NCI-H2029 (cell line): ENCODE results near the gene SLC29A4.
"Not testable (repeated sequence)": the region's sequence is repeated elsewhere in the genome, so short reads cannot be mapped to it uniquely, and the experiment has no call there.

Experiments used
- DNase-seq: peaks from one replicate; lab custom pipeline; 2025; lab: John Stamatoyannopoulos, UW

Gene SLC29A4

GRCh38 chr7:5282543-5283316 lies at the start of gene SLC29A4:
TSS of gene SLC29A4 (plus strand) at chr7:5282943. CDS start at chr7:5287817, 4,874 bp downstream.
- DNase-seq, result peak; percentile 39

DNA sequence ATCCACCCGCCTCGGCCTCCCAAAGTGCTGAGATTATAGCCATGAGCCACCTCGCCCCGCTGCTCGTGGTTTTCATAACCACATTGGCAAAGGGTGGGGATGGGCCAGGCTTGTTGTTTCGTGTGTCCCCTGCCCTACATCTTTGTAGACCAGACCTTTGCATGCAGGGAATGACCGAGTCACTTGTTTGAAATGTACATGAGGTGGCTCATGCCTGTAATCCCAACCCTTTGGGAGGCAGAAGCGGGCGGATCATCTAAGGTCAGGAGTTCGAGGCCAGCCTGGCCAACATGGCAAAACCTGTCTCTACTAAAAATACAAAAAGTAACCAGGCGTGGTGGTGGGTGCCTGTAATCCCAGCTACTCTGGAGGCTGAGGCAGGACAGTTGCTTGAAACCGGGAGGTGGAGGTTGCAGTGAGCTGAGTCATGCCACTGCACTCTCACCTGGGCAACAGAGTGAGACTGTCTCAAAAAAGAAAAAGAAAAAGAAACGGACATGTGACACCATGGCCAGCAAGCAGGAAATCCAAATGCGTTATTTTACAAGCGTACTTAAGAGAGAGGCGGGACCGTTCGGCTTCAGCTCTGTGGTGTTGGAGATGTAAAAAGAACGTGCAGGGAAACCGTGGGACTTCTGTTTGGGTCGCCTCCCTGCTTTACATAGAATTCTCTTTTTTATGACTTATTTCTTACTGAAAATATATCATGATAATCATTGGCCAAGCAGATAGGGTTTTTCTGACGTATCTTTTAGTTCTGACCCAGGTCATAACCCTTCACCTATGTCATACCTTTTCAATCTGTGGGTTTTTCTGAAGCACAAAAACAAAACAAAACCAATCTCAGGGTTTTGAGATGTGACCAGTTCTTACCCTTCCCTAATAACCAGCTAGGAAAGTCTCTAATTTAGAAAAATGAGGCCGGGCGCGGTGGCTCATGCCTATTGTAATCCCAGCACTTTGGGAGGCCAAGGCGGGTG lies 47.6 kb upstream of the SLC29A4 start:
- peak; percentile 56 for DNase-seq

DNA sequence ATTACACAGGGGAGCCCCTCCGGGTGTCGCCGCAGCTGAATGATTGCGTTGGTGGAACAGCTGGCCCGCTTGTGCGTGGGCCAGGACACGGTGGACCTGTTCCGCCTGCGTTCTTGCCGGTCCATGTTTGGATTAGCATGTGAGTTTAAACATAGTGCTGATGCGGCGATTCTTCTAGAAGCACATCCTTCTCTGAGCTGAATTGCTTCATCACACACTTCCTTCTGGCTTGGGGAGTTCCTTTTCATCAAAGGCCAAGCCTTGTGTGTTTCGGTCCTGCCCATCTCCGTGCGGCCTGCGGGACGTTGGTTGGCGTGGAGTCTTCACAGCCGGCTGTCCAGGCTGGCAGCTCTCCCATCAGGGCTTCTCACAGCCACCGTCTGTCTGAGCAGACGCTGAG lies 45.5 kb upstream of the SLC29A4 start:
- no peak for DNase-seq

DNA sequence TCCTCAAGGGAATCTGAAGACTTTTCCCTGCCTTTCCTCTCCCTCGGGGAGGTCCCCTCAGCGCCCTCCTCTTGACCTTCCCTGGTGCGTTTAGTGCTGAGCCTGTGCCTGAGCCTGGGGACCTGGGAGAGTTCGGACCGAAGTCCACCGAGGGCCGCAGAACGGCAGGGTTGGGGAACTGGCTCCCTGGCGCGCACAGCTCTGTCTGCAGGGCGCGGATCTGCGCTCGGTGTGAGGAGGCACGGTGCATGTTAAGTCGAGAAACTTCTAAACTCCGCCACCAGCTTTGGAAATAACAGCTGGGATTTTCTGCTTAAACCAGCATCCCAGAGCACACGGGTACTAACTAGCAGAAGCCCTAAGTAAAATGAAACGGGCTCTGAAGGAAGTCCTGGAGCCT lies 44.2 kb upstream of the SLC29A4 start:
- DNase-seq, result no peak

- DNase-seq, result no peak
Observed at GRCh38 chr7:5243261-5243660, 39.5 kb upstream of the SLC29A4 start.

DNA sequence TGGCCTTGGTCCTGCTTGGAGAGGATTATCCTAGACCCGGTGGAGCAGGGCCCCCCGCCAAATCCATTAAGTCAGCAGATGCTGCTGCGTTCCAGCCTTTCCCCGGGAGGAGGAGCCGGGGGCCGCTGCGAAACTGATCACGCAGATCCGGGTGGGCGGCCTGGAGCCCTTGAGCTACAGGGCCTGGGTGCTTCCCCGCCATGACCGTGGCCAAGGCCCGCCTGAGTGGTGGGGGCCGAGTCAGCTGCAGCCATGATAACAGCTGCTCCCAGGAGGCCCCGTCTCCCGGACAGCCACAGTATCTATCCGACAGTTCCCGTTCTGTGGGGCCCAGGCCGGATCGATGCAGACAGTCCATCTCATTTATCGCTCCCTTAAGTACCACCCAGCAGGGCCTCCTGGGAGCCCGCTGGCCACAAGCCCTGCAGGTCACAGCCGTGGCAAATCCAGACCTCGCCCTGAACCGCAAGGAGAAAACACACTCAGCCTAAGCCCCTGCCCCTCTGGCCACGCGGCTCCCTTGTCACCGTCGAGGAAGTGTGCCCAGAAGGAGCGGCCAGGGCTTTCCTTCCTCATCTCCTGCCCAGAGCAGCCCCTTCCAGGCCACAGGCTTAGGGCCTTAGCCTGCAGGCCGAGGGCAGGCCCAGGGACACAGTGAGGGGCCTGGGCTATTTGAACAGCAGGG lies 34.4 kb upstream of the SLC29A4 start:
- no peak for DNase-seq

DNA sequence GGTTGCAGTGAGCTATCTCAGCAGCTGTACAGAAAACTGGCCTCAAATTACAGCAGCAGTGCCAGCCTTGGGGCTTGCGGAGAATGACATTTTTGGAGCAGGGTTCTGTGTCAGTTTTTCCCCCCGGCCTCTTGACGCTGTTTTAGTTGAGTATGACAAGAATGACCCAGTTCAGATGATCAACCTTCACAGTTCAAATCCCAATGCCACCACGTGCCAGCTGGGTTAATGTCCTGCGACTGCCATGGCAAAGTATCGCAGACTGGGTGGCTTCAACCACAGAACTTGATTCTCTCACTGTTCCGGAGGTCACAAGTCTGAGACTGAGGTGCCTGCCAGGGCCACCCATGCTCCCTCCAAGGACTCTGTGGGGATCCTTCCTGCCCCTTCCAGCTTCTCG lies 32.0 kb upstream of the SLC29A4 start:
- DNase-seq, result not testable (repeated sequence)

- not testable (repeated sequence) for DNase-seq
Observed at GRCh38 chr7:5253529-5253928, 29.2 kb upstream of the SLC29A4 start.

- DNase-seq, result not testable (repeated sequence)
Observed at GRCh38 chr7:5254371-5254770, 28.4 kb upstream of the SLC29A4 start.

DNA sequence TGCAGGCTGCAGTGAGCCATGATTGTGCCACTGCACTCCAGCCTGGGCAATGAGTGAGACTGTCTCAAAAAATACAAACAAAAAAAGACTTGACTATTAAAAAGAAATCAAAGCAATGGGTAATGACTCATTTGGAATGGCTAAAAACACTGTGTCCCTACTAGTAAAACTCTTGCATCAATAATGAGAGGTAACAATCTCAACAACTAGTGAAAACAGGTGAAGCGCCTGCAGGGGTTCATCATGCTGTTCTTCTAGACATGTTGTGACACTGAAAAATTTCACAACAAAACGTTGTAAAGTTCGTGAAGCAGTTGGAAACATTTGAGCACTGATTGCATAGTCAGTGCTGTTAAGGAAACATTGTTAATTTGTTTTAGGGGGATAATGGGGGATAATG lies 26.9 kb upstream of the SLC29A4 start:
- no peak for DNase-seq

DNA sequence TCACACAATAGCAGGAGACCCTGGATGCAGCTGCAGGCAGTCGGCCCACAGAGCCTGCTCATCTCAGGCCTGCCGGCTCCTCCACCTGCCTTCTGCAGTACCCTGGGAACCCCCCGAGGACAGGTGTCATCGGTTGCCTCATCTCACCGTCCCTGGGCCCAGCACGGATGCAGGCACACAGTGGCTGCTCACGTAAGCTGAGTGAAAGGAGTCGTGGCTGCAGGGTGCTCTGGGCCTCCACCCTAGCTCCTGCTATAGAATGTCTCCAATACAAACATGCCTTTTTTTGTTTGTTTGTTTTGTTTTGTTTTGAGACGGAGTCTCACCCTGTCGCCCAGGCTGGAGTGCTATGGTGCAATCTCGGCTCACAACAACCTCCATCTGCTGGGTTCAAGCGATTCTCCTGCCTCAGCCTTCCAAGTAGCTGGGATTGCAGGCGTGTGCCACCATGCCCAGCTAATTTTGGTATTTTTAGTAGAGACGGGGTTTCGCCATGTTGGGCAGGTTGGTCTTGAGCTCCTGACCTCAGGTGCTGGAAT lies 22.1 kb upstream of the SLC29A4 start:
- DNase-seq, result peak; percentile 31

DNA sequence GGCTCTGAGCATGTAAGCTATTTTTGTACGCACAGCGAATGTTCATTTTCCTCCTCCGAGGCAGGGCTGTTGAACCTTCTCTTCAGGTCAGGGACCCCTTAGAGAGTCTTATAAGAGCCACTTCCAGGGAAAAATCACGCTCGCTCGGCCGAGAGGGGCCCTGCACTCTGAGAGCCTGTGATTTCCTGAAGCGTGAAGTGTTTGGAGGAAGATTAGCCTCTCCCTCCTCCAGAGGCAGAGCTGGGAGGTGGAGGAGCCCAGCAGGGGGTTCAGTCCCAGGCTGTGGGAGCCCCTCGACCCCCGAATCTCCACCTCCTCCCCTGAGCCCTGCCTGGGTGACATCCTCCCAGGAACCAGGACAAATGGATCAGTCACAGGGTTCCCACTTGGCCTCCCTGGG lies 19.7 kb upstream of the SLC29A4 start:
- not testable (repeated sequence) for DNase-seq

- DNase-seq, result no peak
Observed at GRCh38 chr7:5265320-5266190, 17.2 kb upstream of the SLC29A4 start.

DNA sequence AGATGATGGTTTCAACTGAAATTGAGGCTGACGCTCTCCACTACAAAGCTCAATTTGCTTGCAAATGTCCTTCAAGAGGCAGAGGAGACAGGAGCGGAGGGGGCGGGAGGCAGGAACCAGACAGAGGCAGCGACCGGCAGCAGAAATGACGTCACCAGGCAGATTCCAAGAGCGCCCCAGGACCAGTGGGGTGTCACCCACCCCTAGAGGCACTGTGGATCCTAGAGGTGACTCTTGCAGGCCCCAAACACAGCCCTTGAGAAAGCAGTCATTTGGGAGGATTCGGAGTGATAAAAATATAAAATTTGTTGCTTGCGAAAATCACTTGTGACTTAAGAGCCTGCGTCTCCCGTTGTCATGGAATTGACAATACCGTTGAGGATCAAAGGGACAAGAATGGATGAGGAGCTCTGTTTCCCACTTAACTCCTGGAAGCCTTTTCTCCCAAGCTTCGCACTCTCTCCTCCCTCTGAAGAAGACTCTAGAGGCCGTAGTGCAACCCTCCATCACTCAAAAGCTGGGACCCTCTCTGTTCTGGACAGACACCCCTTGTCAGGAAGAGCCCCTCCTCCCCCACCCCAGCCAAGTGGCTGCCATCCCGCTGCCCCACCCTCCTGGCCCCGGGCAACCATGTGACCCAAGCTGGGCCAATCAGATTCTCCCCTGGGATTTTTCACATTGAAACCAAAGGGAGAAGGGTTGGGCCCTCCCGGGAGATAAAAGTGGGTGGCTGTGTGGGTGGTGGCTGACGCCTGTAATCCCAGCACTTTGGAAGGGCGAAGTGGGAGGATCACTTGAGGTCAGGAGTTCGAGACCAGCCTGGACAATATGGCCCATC lies 16.3 kb upstream of the SLC29A4 start:
- DNase-seq, result no peak

DNA sequence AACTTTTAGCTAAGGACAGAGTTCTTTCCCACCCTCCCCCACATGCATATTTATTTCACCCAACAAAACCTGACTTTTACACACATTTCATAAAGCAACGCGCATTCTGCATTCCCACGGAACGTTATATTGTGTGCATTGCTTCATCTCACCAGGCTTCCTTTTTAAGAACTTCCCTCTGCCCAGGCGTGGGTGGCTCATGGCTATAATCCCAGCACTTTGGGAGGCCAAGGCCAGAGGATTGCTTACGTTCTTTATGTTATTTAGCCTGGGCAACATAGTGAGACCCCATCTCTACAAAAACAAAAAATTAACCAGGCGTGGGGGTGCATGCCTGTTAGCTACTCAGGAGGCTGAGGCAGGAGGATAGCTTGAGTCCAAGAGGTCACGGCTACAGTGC lies 14.9 kb upstream of the SLC29A4 start:
- DNase-seq, result not testable (repeated sequence)

DNA sequence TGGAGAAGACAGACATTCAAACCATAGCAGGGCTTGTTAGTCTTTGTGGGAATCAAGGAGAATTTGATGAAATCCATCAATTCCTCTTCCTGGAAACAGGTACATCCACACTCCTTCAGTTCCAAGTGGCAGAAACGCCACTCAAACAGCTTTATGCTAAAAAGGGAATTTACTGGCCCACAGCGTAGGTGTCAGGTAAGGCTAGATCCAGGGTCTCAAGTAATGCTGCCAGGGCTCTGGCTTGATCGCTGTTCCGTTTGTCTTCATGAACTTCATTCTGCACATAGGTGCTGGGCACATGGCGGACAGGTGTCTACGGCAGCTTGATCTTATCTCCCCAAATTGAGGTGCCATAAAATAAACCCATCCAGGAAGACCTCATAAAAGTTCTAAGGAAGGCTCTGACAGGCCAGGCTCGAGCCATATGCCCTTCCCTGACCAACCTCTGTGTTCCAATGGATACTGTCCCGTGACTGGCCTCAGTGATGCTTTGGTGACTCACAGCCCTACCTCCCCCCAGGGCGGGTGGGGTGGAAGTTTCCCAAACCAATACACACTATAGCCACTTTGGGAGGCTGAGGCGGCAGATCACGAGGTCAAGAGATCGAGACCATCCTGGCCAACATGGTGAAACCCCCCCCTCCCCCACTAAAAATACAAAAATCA lies 12.6 kb upstream of the SLC29A4 start:
- not testable (repeated sequence) for DNase-seq

GRCh38 chr7:5270788-5271187 lies 12.0 kb upstream of the SLC29A4 start:
- no peak for DNase-seq

DNA sequence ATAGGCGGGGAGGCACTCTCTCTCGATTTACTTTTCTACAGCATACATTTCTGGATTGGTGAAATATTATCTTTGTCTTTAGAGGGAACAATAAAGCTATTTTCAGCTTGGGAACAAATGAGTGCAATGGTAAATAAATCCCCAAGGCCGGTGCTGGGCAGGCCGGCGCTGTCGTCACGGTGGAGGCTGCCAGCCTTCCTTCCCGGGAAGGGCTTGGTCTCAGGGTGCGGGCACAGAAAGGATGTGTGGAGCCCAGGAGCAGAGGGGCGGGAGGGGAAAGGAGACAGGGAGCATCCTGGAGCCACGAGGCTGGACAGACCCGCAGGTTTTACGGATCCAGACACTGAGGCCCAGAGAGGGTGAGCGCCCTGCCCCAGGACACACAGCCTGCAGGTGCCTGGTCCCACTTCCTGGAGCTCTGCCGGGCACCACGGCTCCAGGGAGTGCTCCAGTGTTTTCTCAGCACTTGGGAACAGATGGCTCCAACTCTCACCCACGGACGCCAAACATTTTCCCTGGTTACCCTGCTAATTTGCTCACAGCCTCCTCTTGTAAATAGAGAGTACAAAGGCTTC lies 8.8 kb upstream of the SLC29A4 start:
- peak; percentile 89 for DNase-seq

DNA sequence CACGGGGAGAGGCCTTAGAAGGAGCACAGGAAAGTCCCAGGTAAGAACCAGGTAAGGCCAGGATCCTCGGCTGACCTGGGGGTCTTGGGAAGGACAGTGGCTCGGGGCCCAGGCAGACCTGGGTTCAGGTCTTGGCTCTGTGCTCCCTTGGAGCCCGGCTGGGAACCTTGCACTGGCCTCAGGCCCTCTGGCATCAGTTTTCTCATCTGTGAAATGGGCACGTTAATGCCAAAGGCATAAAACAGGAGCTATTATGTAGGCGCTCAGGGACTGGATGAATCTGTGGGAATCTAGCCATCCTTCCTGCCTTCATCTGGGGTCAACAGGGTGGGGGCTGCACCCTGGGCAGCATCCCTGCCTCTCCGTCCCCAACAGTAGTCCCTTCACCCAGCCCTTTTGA lies 8.3 kb upstream of the SLC29A4 start:
- DNase-seq, result no peak
